K562 (cell line): ENCODE measurements around the gene ZFP57. TPM values are rescaled to one million over a fixed set of nuclear protein-coding genes. Genes with fewer than 3 reads are reported as not detected.
A peak's percentile ranks its signal among the peaks of the same experiment; 100 is the strongest.

Experiments used
- EGR1 ChIP-seq: fragments of 450-650 bp; conservative IDR thresholded peaks from 2 replicates; pipeline ENCODE4 v1.6.1; 2017; ENCODE audit warnings: mild to moderate bottlenecking
- ELF2 ChIP-seq: fragments of 250-450 bp; sonication (Bioruptor Pico); IDR thresholded peaks from 2 replicates; pipeline ENCODE4 v1.5.0; 2021; ENCODE audit warnings: mild to moderate bottlenecking
- ELF4 ChIP-seq: fragments of 450-650 bp; formaldehyde crosslinking; IDR thresholded peaks from 2 replicates; pipeline ENCODE4 v1.4.0; 2022; ENCODE audit warnings: missing genetic modification characterization
- ETV6 ChIP-seq, 3 experiments: fragments of 150-350 bp in 1 of 3; sonication (generic) in 1 of 3; formaldehyde crosslinking in 1 of 3; IDR thresholded peaks; 2 replicates each; pipeline versions ENCODE4 v1.6.1 to v1.8.0; 2014 to 2022; ENCODE audit warnings: borderline replicate concordance in 2 of 3, low read depth in 2 of 3, antibody characterized with exemption in 1 of 3, low read length in 1 of 3, mild to moderate bottlenecking in 1 of 3, missing genetic modification reagents in 1 of 3
- GABPB1 ChIP-seq: sonication (generic); formaldehyde crosslinking; IDR thresholded peaks from 2 replicates; pipeline ENCODE4 v1.8.0; 2022; ENCODE audit warnings: mild to moderate bottlenecking, missing genetic modification reagents
- KAT8 ChIP-seq: fragments of 450-650 bp; IDR thresholded peaks from 2 replicates; pipeline ENCODE4 v1.6.1; 2016; ENCODE audit warnings: low read depth, mild to moderate bottlenecking
- KDM4B ChIP-seq, 2 experiments: fragments of 450-650 bp in 1 of 2; sonication (generic) in 1 of 2; IDR thresholded peaks; 2 replicates each; pipeline ENCODE4 v1.6.1; 2016 to 2017; ENCODE audit warnings: borderline replicate concordance in 2 of 2, antibody characterized with exemption in 1 of 2, low read depth in 1 of 2, mild to moderate bottlenecking in 1 of 2
- KLF16 ChIP-seq: IDR thresholded peaks from 2 replicates; pipeline ENCODE4 v1.6.1; 2016; ENCODE audit warnings: antibody characterized with exemption
- MECOM ChIP-seq: fragments of 250-450 bp; sonication (Bioruptor Pico); IDR thresholded peaks from 2 replicates; pipeline ENCODE4 v1.8.0; 2022; ENCODE audit warnings: inconsistent platforms
- MTA3 ChIP-seq: fragments of 450-650 bp; formaldehyde crosslinking; IDR thresholded peaks from 2 replicates; pipeline ENCODE4 v1.6.1; 2017; ENCODE audit warnings: mild to moderate bottlenecking, borderline replicate concordance
- PCBP1 ChIP-seq: fragments of 200-400 bp; formaldehyde crosslinking; IDR thresholded peaks from 2 replicates; pipeline ENCODE4 v1.6.1; 2018; ENCODE audit warnings: mild to moderate bottlenecking, low read depth, low read length; ENCODE audit not compliant: poor library complexity, severe bottlenecking
- POLR2AphosphoS5 ChIP-seq: IDR thresholded peaks from 2 replicates; pipeline ENCODE4 v1.6.1; 2011; ENCODE audit warnings: mild to moderate bottlenecking, low read depth, low read length, moderate library complexity; ENCODE audit not compliant: control insufficient read depth, insufficient read depth
- SP1 ChIP-seq: sonication (generic); formaldehyde crosslinking; IDR thresholded peaks from 2 replicates; pipeline ENCODE4 v1.8.1; 2022; ENCODE audit warnings: mild to moderate bottlenecking, missing genetic modification reagents
- SUPT5H ChIP-seq: fragments of 450-650 bp; IDR thresholded peaks from 2 replicates; pipeline ENCODE4 v1.6.1; 2016
- TFAP4 ChIP-seq: sonication (generic); formaldehyde crosslinking; IDR thresholded peaks from 2 replicates; pipeline ENCODE4 v1.8.0; 2022; ENCODE audit warnings: missing genetic modification reagents, mild to moderate bottlenecking, moderate library complexity, borderline replicate concordance
- ZBTB7A ChIP-seq: IDR thresholded peaks from 2 replicates; pipeline ENCODE4 v1.6.1; 2011; ENCODE audit warnings: low read depth, mild to moderate bottlenecking, low read length, moderate library complexity, borderline replicate concordance; ENCODE audit not compliant: control insufficient read depth
- ZFX ChIP-seq: sonication (generic); formaldehyde crosslinking; IDR thresholded peaks from 2 replicates; pipeline ENCODE4 v1.8.0; 2022; ENCODE audit warnings: mild to moderate bottlenecking, missing genetic modification reagents, moderate library complexity
- ZNF197 ChIP-seq: fragments of 200-800 bp; sonication (Bioruptor generic); IDR thresholded peaks from 2 replicates; pipeline ENCODE4 v1.6.1; 2016; ENCODE audit warnings: low read depth, missing genetic modification characterization, missing compliant biosample characterization
- polyA plus RNA-seq, 8 experiments: library from polyadenylated mRNA; depleted of rRNA in 4 of 8; stranded (reverse) in 5 of 8; unstranded in 3 of 8; fragments of >200 nt; fragmentation: Nextera tagmentation in 2 of 8; fragmentation: Illumina TruSeq in 1 of 8; extraction: Ambion mirVana in 2 of 8; extraction: Trizol in 1 of 8; gene quantifications; 2 replicates each; pipeline versions ENCODE4 v1.2.1 to v1.2.3, GENCODE V29; 2011 to 2014; ENCODE audit warnings: inconsistent platforms in 1 of 8, missing spikeins in 1 of 8
- total RNA-seq, 7 experiments: library from RNA; depleted of rRNA in 6 of 7; stranded (reverse); fragments of >200 nt in 6 of 7; fragmentation: Illumina TruSeq in 2 of 7; extraction: Trizol in 2 of 7; gene quantifications; 2 replicates each; pipeline versions ENCODE4 v1.2.1 to v1.2.3, GENCODE V29; 2011 to 2021; ENCODE audit warnings: low replicate concordance in 1 of 7
- TF ChIP-seq, protein P1 (sequence below): fragments of 450-650 bp; IDR thresholded peaks from 2 replicates; pipeline ENCODE4 v1.6.1; 2016; ENCODE audit warnings: low read depth

The ZFP57 gene
- total and polyA plus RNA-seq, 9 of the 15 experiments (the other 6 are each of a cell fraction or from before 2014, with no cell fraction given) = 0.04 to 0.28 (median 0.13) TPM

- peak; percentile 68 for TF ChIP-seq ZFX (CRISPR knock-in tag)
- peak; percentile 37; the same call in 1 of the 2 replicates for TF ChIP-seq TFAP4 (CRISPR knock-in tag)
- TF ChIP-seq, protein P1, sequence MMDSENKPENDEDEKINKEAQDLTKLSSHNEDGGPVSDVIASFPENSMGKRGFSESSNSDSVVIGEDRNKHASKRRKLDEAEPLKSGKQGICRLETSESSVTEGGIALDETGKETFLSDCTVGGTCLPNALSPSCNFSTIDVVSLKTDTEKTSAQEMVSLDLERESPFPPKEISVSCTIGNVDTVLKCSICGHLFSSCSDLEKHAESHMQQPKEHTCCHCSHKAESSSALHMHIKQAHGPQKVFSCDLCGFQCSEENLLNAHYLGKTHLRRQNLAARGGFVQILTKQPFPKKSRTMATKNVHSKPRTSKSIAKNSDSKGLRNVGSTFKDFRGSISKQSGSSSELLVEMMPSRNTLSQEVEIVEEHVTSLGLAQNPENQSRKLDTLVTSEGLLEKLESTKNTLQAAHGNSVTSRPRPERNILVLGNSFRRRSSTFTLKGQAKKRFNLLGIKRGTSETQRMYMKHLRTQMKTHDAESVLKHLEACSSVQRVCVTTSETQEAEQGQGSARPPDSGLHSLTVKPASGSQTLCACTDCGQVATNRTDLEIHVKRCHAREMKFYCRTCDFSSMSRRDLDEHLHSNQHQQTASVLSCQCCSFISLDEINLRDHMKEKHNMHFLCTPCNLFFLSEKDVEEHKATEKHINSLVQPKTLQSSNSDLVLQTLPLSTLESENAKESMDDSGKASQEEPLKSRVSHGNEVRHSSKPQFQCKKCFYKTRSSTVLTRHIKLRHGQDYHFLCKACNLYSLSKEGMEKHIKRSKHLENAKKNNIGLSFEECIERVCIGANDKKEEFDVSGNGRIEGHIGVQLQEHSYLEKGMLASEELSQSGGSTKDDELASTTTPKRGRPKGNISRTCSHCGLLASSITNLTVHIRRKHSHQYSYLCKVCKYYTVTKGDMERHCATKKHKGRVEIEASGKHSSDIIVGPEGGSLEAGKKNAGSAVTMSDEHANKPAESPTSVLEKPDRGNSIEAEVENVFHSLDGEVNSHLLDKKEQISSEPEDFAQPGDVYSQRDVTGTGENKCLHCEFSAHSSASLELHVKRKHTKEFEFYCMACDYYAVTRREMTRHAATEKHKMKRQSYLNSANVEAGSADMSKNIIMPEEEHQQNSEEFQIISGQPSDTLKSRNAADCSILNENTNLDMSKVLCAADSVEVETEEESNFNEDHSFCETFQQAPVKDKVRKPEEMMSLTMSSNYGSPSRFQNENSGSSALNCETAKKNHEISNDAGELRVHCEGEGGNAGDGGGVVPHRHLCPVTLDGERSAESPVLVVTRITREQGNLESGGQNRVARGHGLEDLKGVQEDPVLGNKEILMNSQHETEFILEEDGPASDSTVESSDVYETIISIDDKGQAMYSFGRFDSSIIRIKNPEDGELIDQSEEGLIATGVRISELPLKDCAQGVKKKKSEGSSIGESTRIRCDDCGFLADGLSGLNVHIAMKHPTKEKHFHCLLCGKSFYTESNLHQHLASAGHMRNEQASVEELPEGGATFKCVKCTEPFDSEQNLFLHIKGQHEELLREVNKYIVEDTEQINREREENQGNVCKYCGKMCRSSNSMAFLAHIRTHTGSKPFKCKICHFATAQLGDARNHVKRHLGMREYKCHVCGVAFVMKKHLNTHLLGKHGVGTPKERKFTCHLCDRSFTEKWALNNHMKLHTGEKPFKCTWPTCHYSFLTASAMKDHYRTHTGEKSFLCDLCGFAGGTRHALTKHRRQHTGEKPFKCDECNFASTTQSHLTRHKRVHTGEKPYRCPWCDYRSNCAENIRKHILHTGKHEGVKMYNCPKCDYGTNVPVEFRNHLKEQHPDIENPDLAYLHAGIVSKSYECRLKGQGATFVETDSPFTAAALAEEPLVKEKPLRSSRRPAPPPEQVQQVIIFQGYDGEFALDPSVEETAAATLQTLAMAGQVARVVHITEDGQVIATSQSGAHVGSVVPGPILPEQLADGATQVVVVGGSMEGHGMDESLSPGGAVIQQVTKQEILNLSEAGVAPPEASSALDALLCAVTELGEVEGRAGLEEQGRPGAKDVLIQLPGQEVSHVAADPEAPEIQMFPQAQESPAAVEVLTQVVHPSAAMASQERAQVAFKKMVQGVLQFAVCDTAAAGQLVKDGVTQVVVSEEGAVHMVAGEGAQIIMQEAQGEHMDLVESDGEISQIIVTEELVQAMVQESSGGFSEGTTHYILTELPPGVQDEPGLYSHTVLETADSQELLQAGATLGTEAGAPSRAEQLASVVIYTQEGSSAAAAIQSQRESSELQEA = no peak
- TF ChIP-seq ZBTB7A = peak; percentile 47
- TF ChIP-seq MTA3 = 0 out of 2 replicates have a peak, but pooled peaks have one; percentile 13
- TF ChIP-seq ELF2 (CRISPR knock-in tag) = no peak
- TF ChIP-seq EGR1 = 0 out of 2 replicates have a peak, but pooled peaks have one; percentile 32
- no peak for TF ChIP-seq ELF4 (CRISPR knock-in tag)
- no peak for TF ChIP-seq ZNF197 (CRISPR knock-in tag)
- peak; percentile 53 for TF ChIP-seq SUPT5H
- TF ChIP-seq KAT8 = no peak
- no peak for TF ChIP-seq KLF16
- TF ChIP-seq SP1 (CRISPR knock-in tag) = peak; percentile 70; the same call in 1 of the 2 replicates
- TF ChIP-seq POLR2AphosphoS5 = 0 out of 2 replicates have a peak, but pooled peaks have one; percentile 26
- TF ChIP-seq PCBP1 = peak; percentile 70
- peak in 1 of 2 experiments; percentile 84; a peak in 1 of 4 replicates for TF ChIP-seq KDM4B (IDR thresholded peaks at IDR 0.05; ENCODE audit: borderline replicate concordance in 2 of 2, low read depth in 1 of 2)
- TF ChIP-seq GABPB1 (CRISPR knock-in tag) = no peak
- TF ChIP-seq ETV6 (IDR thresholded peaks at IDR 0.05; ENCODE audit: borderline replicate concordance in 1 of 2, low read depth in 2 of 2, low read length in 1 of 2) = no peak
- no peak for TF ChIP-seq ETV6 (CRISPR knock-in tag; IDR thresholded peaks at IDR 0.05; ENCODE audit: borderline replicate concordance)
- no peak for TF ChIP-seq MECOM (CRISPR knock-in tag)
Measured at GRCh38 chr6:29632789-29633533, 48.0 kb downstream of the ZFP57 start, which contains the start of gene GABBR1 (continued).
